Liver (tissue), 3 donors: ENCODE measurements around the gene MKNK2.
A peak's percentile ranks its signal among the peaks of the same experiment; 100 is the strongest.

Source experiments
- CTCF ChIP-seq: fragments of 150-350 bp; IDR thresholded peaks from 2 replicates; pipeline ENCODE4 v1.5.1; 2017; ENCODE audit warnings: improper control_type of control experiment, low read depth, low read length; ENCODE audit not compliant: missing input control
- EGR1 ChIP-seq, 2 donors: IDR thresholded peaks; 2 replicates each; pipeline ENCODE4 v1.6.1; 2016 to 2018; ENCODE audit warnings: antibody characterized with exemption in 2 of 2, low read depth in 2 of 2
- GABPA ChIP-seq, 2 donors: IDR thresholded peaks in 1 of 2; conservative IDR thresholded peaks in 1 of 2; 2 replicates each; pipeline ENCODE4 v1.6.1; 2016; ENCODE audit warnings: antibody characterized with exemption in 2 of 2, mild to moderate bottlenecking in 1 of 2, moderate library complexity in 1 of 2
- HNF4A ChIP-seq, 2 donors: conservative IDR thresholded peaks; 2 replicates each; pipeline ENCODE4 v1.6.1; 2016; ENCODE audit warnings: antibody characterized with exemption in 2 of 2, mild to moderate bottlenecking in 2 of 2
- HNF4G ChIP-seq: IDR thresholded peaks from 2 replicates; pipeline ENCODE4 v1.6.1; 2016; ENCODE audit warnings: antibody characterized with exemption
- RAD21 ChIP-seq, 2 donors: IDR thresholded peaks; 2 replicates each; pipeline ENCODE4 v1.6.1; 2016; ENCODE audit warnings: antibody characterized with exemption in 2 of 2, mild to moderate bottlenecking in 2 of 2
- REST ChIP-seq: IDR thresholded peaks from 2 replicates; pipeline ENCODE4 v1.6.1; 2016; ENCODE audit warnings: antibody characterized with exemption, mild to moderate bottlenecking
- RXRA ChIP-seq, 2 donors: IDR thresholded peaks; 2 replicates each; pipeline ENCODE4 v1.6.1; 2017 to 2018; ENCODE audit warnings: antibody characterized with exemption in 2 of 2, mild to moderate bottlenecking in 1 of 2
- SP1 ChIP-seq: IDR thresholded peaks from 2 replicates; pipeline ENCODE4 v1.6.1; 2018; ENCODE audit warnings: antibody characterized with exemption, mild to moderate bottlenecking
- TAF1 ChIP-seq: conservative IDR thresholded peaks from 2 replicates; pipeline ENCODE4 v1.6.1; 2016; ENCODE audit warnings: antibody characterized with exemption, mild to moderate bottlenecking
- YY1 ChIP-seq: IDR thresholded peaks from 2 replicates; pipeline ENCODE4 v1.6.1; 2016; ENCODE audit warnings: antibody characterized with exemption, mild to moderate bottlenecking
- ZBTB33 ChIP-seq: IDR thresholded peaks from 2 replicates; pipeline ENCODE4 v1.6.1; 2016; ENCODE audit warnings: antibody characterized with exemption
- donor health status: healthy.
- donor health status: healthy.

- no peak for TF ChIP-seq CTCF
- no peak for TF ChIP-seq RXRA (IDR thresholded peaks at IDR 0.05)
- no peak for TF ChIP-seq ZBTB33
- no peak for TF ChIP-seq RAD21 (IDR thresholded peaks at IDR 0.05)
- TF ChIP-seq REST = no peak
- no peak for TF ChIP-seq SP1
- no peak for TF ChIP-seq YY1
- TF ChIP-seq EGR1 (IDR thresholded peaks at IDR 0.05; ENCODE audit: low read depth in 2 of 2) = no peak
- peak in 1 of 2 donors; percentile 5 for TF ChIP-seq HNF4A (conservative IDR thresholded peaks at IDR 0.05)
- TF ChIP-seq GABPA (IDR thresholded peaks at IDR 0.05 in 1 of 2, conservative IDR thresholded peaks at IDR 0.05 in 1 of 2) = no peak
- no peak for TF ChIP-seq TAF1
- no peak for TF ChIP-seq HNF4G
These were observed 19.4 kb upstream of the MKNK2 start for GRCh38 chr19:2070436-2070827.
